IgD-negative memory B cell (primary cell): Measurements from ENCODE around the gene RACGAP1. TPM values are rescaled to one million over a fixed set of nuclear protein-coding genes. Genes with fewer than 3 reads are reported as not detected.
"Not testable (repeated sequence)": the region's sequence is repeated elsewhere in the genome, so short reads cannot be mapped to it uniquely, and the experiment has no call there.

ENCODE experiments used
- H3K27ac Mint-ChIP-seq, 3 donors: one replicate each; pipeline ENCODE4 v1.8.0; 2020 to 2022; ENCODE audit warnings: mild to moderate bottlenecking in 3 of 3, mixed read lengths in 3 of 3, moderate library complexity in 1 of 3
- H3K27me3 Mint-ChIP-seq: one replicate; pipeline ENCODE4 v1.8.0; 2021; ENCODE audit warnings: mixed read lengths
- H3K36me3 Mint-ChIP-seq: one replicate; pipeline ENCODE4 v1.8.0; 2020; ENCODE audit warnings: mild to moderate bottlenecking, mixed read lengths
- H3K4me1 Mint-ChIP-seq, 3 donors: one replicate each; pipeline ENCODE4 v1.8.0; 2020 to 2022; ENCODE audit warnings: mixed read lengths in 3 of 3, mild to moderate bottlenecking in 1 of 3
- H3K4me3 Mint-ChIP-seq, 4 donors: one replicate each; pipeline ENCODE4 v1.8.0; 2020 to 2022; ENCODE audit warnings: mild to moderate bottlenecking in 4 of 4, mixed read lengths in 4 of 4, moderate library complexity in 3 of 4
- H3K9me3 Mint-ChIP-seq, 3 donors: one replicate each; pipeline ENCODE4 v1.8.0; 2020 to 2021; ENCODE audit warnings: mixed read lengths in 3 of 3, mild to moderate bottlenecking in 1 of 3
- polyA plus RNA-seq: library from polyadenylated mRNA; unstranded; fragments of 300-500 nt; fragmentation: Illumina TruSeq; gene quantifications from one replicate; pipeline ENCODE4 v1.2.3, GENCODE V29; 2021

The RACGAP1 gene
- polyA plus RNA-seq, 1 donor from 2014 or later = 13.7 TPM

DNA sequence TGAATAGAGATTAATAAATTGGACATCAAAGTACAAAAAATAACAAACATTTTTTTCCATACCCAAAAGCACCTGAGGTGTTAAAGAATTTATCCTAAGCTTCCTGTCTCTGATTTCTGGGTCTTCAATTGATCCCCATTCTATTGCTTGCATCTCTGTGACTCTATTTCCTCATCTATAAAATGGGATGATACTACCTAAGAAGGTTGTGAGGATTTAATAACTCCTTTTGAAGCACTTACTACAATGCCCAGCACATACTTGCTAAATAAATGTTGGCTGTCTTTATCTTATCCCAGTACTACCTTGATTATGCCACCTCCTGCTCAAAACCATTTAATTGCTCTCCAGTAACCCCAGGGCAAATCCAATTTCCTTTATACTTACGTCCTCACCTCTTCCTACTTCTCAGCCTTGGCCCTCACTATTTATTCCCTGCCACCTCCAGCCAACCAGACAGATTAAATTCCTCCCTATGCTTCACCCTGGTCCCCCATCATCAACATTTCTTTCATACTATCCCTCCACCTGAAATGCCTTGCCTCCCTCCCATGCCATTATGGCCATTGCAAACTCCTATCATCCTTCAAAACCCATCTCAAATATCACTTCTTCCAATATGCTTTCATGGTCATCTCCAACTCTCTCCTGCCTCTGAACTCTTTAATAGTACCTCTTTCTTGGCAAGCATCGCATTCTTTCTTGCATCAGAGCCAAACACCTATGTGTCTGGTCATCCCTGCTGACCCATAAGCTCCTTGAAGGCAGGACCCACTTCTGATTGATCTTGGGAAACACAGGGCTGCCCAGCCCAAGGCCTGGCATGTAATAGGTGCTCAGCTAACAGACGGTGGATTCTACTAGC is 24.2 kb upstream of the RACGAP1 start:
- Mint-ChIP-seq H3K4me1 (peaks cover 0 to 3% (median 0%) of the 10 kb centered on the region in 3 donors), H3K27ac (no peak overlapping the region), H3K9me3 (no peaks in the 10 kb centered on the region), H3K36me3 (no peaks in the 10 kb centered on the region), H3K27me3 (peaks cover 19% of the 10 kb centered on the region), H3K4me3 (no peak overlapping the region)

DNA sequence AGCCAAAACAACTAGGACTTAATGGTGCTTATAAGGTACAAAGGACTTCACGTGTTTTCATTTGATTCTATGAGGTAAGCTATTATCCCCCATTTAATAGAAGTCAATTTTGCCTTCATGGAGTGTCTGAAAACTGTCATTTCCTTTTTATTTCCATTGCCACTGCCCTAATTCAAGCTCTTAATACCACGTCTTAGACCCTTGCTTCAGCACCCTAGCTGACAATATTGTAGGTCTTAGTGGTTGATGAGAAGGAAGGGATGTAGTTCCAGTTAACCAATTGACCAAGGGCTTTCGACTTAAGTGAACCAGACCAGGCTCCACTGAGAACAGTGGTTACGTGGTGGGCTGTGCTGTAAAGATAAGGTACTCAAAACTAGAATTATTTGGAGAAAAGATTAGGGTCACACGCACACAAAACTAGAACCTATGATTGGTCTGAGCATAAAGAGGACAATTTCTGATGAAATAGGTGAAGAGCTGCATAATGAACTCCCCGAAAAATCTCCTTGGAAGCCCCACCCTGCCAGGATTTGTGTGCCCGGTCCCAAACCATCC is 22.5 kb upstream of the RACGAP1 start:
- Mint-ChIP-seq H3K4me3 (no peak overlapping the region), H3K4me1 (peaks cover 0 to 3% (median 0%) of the 10 kb centered on the region in 3 donors), H3K27me3 (peaks cover 19% of the 10 kb centered on the region), H3K27ac (no peak overlapping the region), H3K9me3 (no peaks in the 10 kb centered on the region), H3K36me3 (no peaks in the 10 kb centered on the region)

DNA sequence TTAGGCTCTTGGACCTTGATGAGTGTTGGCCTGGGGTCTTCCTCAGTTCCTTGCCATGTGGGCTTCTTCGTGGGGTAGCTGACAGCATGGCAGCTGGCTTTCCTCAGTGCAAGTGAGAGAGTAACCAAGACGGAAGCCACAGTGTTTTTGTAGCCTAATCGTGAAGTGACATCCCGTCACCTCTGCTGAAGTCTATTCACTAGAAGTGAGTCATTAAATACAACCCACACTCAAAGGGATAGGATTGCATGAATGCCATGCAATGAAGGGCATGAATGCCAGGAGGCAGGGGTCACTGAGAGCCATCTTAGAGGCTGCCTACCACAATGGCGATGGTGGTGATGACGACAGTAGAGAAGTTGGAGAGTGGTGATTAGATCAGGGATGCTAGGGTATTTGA is 18.6 kb upstream of the RACGAP1 start:
- no peak overlapping the region for H3K4me3 Mint-ChIP-seq
- H3K4me1 Mint-ChIP-seq = no peaks in the 10 kb centered on the region
- peaks cover 5% of the 10 kb centered on the region for H3K27me3 Mint-ChIP-seq
- H3K9me3 Mint-ChIP-seq = no peaks in the 10 kb centered on the region
- H3K27ac Mint-ChIP-seq = peak overlapping the region in 1 of 3 donors; percentile 7
- no peaks in the 10 kb centered on the region for H3K36me3 Mint-ChIP-seq

DNA sequence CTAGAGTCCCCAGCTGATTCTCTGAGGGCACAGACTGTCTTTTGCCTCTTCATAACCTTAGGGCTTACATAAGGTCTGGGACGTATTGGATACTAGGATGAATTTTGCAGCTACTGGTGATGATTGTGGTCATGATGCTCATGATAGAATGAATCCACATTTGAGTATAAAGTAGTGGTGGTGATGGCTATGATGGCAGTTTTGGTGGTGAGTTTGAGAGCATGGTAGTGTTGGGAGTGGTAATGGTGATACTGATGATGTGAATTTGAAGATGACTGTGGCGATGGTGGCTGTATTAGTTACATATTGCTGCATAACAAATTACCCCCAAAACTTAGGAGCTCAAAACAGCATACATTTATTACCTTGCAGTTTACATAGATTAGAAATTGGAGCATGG is 18.0 kb upstream of the RACGAP1 start:
- no peaks in the 10 kb centered on the region for H3K9me3 Mint-ChIP-seq
- H3K27me3 Mint-ChIP-seq = peaks cover under 1% of the 10 kb centered on the region
- no peak overlapping the region for H3K4me3 Mint-ChIP-seq
- no peaks in the 10 kb centered on the region for H3K36me3 Mint-ChIP-seq
- peak overlapping the region in 1 of 3 donors; percentile 27 for H3K27ac Mint-ChIP-seq
- H3K4me1 Mint-ChIP-seq = no peaks in the 10 kb centered on the region

DNA sequence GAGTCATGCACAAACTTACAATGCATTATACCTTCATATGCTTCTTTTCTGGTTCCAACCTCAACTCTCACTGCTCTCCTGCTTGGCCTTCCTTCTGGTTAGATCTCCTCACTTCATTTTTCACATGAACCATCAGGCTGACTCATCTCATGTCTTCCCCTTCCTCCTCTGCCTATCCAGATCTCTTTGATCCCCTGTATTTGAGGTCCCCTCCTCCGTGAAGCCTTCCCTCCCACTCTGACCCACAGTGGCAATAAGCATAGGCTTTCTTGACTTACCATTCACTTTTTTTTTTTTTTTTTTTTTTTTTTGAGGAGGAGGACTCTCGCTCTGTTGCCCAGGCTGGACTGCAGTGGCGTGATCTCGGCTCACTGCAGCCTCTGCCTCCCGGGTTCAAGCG is 17.4 kb upstream of the RACGAP1 start:
- H3K4me3 Mint-ChIP-seq = no peak overlapping the region
- H3K36me3 Mint-ChIP-seq = no peaks in the 10 kb centered on the region
- no peaks in the 10 kb centered on the region for H3K4me1 Mint-ChIP-seq
- H3K9me3 Mint-ChIP-seq = no peaks in the 10 kb centered on the region
- no peaks in the 10 kb centered on the region for H3K27me3 Mint-ChIP-seq
- H3K27ac Mint-ChIP-seq = no peak overlapping the region

DNA sequence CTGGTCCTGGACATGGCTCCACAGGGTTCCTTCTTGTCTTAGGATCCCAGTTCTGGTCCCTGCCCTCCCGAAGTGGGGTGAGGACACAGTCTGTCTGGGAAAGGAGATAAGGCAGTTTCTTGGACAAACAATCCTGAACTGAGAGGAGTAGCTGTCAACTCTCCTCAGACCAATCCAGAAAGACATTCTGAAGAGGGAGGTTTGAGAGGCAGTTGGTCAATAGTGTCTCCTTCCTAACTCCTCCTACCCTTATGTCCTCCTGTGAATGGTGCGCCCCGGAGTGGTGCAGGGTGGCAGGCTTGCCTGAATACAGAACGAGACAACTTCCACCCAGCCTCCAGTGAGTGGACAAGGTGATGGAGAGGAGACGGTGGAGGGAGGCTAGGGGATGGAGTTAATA is 16.7 kb upstream of the RACGAP1 start:
- H3K4me3 Mint-ChIP-seq = no peak overlapping the region
- no peak overlapping the region for H3K27ac Mint-ChIP-seq
- no peaks in the 10 kb centered on the region for H3K9me3 Mint-ChIP-seq
- no peaks in the 10 kb centered on the region for H3K4me1 Mint-ChIP-seq
- no peaks in the 10 kb centered on the region for H3K36me3 Mint-ChIP-seq
- no peaks in the 10 kb centered on the region for H3K27me3 Mint-ChIP-seq

DNA sequence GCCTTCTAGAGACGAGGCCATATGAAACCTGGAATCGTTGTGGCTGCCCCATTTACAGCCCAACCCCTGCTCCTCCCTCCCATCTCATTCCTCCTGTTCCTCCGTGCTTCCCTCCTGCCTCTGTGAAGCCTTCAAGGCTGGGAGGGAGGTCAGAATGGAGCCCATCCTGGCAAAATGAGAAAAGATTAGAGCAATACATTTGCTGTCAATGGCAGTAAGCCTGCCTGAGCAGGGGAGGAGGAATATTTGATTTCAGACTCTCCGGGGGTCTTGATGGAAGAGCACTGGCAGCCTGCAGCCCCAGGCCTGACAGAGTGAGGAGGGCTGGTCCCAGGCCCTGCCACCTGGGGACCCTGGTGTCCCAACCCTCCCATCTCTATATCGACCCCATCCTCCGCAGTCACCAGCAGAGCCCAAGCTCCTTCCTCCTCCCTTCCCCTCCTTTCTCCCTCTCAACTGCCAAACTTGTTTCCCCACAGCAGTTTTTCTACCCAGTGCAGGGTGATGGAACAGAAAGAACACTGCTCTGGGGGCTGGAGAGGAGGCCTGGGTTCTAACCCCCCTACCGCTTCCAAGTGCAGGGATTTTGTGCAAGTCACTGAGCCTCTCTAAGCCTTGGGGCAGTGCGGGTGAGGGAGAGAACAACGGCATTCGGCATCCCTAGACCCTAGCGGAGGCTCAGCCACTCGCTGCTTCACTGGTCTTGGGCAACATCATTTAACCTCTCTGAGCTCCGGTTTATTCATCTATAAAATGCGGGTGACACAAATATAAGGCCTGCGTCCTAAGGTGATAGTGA is 16.0 kb upstream of the RACGAP1 start:
- H3K27ac Mint-ChIP-seq = no peak overlapping the region
- no peaks in the 10 kb centered on the region for H3K9me3 Mint-ChIP-seq
- no peaks in the 10 kb centered on the region for H3K4me1 Mint-ChIP-seq
- peaks cover 4% of the 10 kb centered on the region for H3K27me3 Mint-ChIP-seq
- no peak overlapping the region for H3K4me3 Mint-ChIP-seq
- no peaks in the 10 kb centered on the region for H3K36me3 Mint-ChIP-seq

DNA sequence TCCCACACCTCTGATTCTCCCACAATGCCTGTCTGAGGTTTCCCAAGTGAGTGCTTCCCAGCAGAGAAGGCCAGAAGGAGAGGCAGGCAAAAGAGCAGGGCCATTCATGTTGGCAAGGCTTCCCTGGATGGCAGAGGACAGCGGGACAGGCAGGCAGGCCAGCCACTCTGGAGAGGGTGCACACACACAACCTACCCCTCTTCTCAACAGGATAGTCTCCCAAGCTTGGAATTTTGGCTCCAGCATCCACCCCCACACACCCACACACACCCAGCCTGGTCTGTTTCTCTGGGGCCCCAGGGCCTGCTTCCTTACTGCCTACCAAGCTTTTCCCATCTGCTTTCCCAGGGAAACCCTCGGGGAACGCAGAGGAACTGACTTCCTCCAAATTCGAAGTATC is 15.4 kb upstream of the RACGAP1 start:
- peaks cover 5% of the 10 kb centered on the region for H3K27me3 Mint-ChIP-seq
- H3K4me1 Mint-ChIP-seq = no peaks in the 10 kb centered on the region
- H3K9me3 Mint-ChIP-seq = no peaks in the 10 kb centered on the region
- H3K4me3 Mint-ChIP-seq = no peak overlapping the region
- H3K36me3 Mint-ChIP-seq = no peaks in the 10 kb centered on the region
- H3K27ac Mint-ChIP-seq = no peak overlapping the region

DNA sequence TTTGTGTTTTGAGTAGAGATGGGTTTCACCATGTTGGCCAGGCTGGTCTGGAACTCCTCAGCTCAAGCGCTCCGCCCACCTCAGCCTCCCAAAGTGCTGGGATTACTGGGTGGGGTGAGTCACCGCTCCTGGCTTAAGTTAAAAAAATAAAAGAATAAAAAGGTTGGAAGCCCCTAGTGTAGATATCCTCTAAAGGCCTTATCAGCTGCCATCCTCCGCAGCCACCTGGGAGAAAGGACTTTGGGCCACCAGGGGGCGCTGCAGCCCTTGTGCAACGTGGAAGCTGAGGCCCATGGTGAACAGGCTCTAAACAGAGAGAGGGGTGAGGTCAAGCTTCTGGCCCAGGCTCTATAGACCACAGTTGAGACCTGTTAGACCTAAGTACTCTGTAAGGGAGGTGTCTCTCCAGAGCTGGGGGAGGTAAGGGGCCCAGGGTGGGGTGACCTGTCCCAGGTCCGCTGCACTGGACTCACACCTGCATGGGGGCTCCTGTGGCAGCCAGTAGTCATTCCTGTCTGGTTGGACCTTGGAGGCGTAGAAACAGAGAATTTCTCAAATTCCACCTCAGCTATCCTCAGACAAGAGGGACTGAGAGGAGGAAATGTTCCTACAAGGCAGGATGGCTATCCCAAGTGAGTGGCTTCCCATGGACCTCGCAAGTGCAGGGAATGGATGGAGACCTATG is 14.0 kb upstream of the RACGAP1 start:
- Mint-ChIP-seq H3K27me3 (peaks cover 5% of the 10 kb centered on the region), H3K27ac (no peak overlapping the region), H3K4me3 (no peak overlapping the region), H3K36me3 (no peaks in the 10 kb centered on the region), H3K4me1 (no peaks in the 10 kb centered on the region), H3K9me3 (no peaks in the 10 kb centered on the region)

DNA sequence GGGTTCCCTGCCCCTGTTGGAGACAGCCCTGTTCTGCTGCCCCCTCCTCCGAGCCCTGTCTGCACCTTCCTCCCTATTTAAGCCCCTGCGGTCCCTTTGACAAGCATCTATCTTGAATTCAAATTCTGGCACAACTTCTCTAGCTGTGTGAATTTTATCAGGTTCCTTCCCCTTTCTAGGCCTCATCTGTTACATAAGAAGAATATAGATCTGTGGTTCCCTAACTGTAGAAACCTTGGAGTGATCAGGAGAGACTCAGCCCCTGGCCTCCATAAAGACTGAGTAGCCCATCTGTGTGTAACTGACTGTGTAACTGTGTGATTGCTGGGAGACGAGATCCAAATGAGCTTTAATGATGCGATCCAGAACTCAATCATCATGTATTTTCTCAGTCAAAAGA is 13.0 kb upstream of the RACGAP1 start:
- no peaks in the 10 kb centered on the region for H3K36me3 Mint-ChIP-seq

DNA sequence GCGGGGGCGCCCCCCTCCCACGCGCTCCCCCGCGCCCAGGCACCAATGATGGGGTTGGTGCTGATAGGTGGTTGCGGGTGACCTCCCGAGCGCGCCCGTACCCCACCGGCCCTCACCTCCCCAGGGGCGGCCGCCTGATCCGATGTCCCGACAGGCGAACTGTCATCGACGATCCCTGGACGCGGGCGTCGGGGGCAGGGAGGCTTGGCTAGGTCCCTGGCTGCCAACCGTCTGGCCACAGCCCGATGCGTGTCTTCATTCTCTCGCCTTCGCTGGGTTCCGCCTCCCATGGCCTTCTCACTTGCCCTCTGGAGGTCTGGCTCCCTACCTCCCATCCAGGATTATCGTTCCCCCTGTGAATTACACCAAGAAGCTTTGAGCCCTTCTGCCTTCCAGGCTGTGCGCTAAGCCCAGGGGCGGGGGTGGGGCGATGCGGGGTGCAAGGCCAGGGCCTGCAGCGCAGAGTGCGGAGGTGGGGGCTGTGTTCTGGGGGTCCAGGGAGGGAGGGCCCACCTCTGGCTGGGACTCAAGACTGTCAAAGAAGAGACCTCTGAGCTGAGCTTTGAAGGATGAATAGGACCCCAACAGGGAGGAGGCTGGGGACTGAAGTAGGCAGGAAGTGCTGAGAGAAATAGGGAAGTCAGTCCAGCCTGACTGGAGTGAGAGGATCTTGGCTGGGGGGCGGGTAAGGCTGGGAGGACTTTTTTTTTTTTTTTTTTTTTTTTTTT is 7.7 kb upstream of the RACGAP1 start:
- H3K4me1 Mint-ChIP-seq = peaks cover 0 to 1% (median 0%) of the 10 kb centered on the region in 3 donors
- H3K4me3 Mint-ChIP-seq = peak overlapping the region in 3 of 4 donors; percentile 34 to 78 (median 74)
- no peak overlapping the region for H3K27ac Mint-ChIP-seq
- peaks cover 10% of the 10 kb centered on the region for H3K27me3 Mint-ChIP-seq
- peaks cover 1% of the 10 kb centered on the region for H3K36me3 Mint-ChIP-seq
- no peaks in the 10 kb centered on the region for H3K9me3 Mint-ChIP-seq

More for the DNA sequence above, 13.0 kb upstream of the RACGAP1 start:
- H3K4me1 Mint-ChIP-seq = no peaks in the 10 kb centered on the region
- no peak overlapping the region for H3K27ac Mint-ChIP-seq
- peaks cover 5% of the 10 kb centered on the region for H3K27me3 Mint-ChIP-seq
- no peak overlapping the region for H3K4me3 Mint-ChIP-seq
- H3K9me3 Mint-ChIP-seq = no peaks in the 10 kb centered on the region

DNA sequence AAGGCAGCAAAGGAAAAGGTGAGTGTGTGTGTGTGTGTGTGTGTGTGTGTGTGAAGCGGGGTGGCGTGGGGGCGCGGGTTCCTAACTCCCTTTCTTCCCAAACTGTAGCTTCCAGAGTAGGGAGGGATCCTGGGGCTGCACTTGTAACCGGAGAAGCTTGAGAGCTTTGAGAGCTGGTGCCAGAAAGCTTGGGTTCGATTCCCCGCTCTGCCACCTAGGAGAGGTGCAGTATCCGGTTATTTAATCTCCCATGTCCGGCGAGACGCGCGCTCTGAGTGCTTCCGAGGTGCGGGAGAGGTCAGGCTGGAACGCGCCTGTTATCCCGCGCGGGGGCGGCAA is 7.2 kb upstream of the RACGAP1 start:
- no peak overlapping the region for H3K4me3 Mint-ChIP-seq
- peaks cover 2% of the 10 kb centered on the region for H3K36me3 Mint-ChIP-seq

DNA sequence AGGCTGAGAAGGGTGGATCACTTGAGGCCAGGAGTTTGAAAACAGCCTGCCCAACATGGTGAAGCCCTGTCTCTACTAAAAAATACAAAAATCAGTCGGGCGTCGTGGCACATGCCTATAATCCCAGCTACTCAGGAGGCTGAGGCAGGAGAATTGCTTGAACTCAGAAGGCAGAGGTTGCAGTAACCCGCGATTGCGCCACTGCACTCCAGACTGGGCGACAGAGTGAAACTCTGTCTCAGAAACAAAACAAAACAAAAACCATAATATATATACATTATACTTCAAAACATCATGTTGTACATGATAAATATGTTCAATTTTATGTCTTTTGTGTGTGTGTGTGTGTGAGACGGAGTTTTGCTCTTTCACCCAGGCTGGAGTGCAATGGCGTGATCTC is 5.2 kb upstream of the RACGAP1 start:
- not testable (repeated sequence) for H3K4me3 Mint-ChIP-seq, H3K9me3 Mint-ChIP-seq

More for the DNA sequence above, 7.2 kb upstream of the RACGAP1 start:
- Mint-ChIP-seq H3K27me3 (peaks cover 10% of the 10 kb centered on the region), H3K4me1 (peaks cover 0 to 1% (median 0%) of the 10 kb centered on the region in 3 donors), H3K9me3 (no peaks in the 10 kb centered on the region), H3K27ac (peak overlapping the region in 1 of 3 donors; percentile 50)

DNA sequence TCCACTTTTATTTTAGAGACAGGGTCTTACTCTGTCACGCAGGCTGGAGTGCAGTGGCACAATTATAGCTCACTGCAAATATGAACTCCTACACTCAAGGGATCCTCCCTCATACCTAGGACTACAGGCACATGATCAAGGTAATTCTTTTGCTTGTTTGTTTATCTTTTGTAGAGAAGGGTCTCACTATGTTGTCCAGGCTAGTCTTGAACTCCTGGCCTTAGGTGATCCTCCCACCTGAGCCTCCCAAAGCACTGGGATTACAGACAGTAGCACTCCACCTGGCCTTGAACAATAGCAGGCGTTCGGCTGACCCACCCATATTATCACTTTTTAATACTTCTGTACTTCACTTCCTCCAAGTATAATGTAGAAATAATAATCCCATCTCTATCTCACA is 1.4 kb upstream of the RACGAP1 start:
- Mint-ChIP-seq H3K27me3 (no peaks in the 10 kb centered on the region), H3K27ac (no peak overlapping the region)

More for the DNA sequence above, 5.2 kb upstream of the RACGAP1 start:
- not testable (repeated sequence) for H3K27ac Mint-ChIP-seq, H3K36me3 Mint-ChIP-seq, H3K4me1 Mint-ChIP-seq, H3K27me3 Mint-ChIP-seq

More for the DNA sequence above, 1.4 kb upstream of the RACGAP1 start:
- no peak overlapping the region for H3K4me3 Mint-ChIP-seq
- peaks cover 12 to 15% (median 12%) of the 10 kb centered on the region in 3 donors for H3K4me1 Mint-ChIP-seq
- peaks cover 0 to 3% (median 1%) of the 10 kb centered on the region in 3 donors for H3K9me3 Mint-ChIP-seq
- peaks cover 2% of the 10 kb centered on the region for H3K36me3 Mint-ChIP-seq
